ENCODE data around the gene NPPB.

The NPPB gene

GRCh38 chr1:11842154-11843041, 16.3 kb downstream of the NPPB start:
- H3K4me2 ChIP-seq (ENCODE audit: low read length) = peak overlapping the region; percentile 48
- no peaks in the 10 kb centered on the region for H3K79me2 ChIP-seq (ENCODE audit: insufficient read depth, low read length)
- peaks cover 67% of the 10 kb centered on the region for H3K36me3 ChIP-seq (ENCODE audit: insufficient read depth, low read length)
- H4K20me1 ChIP-seq (ENCODE audit: insufficient read depth, low read length) = no peaks in the 10 kb centered on the region
- no peaks in the 10 kb centered on the region for H3K27me3 ChIP-seq (ENCODE audit: insufficient read depth, low read length)
- peaks cover 23% of the 10 kb centered on the region for H3K4me1 ChIP-seq (ENCODE audit: insufficient read depth, low read length, severe bottlenecking)
- peak overlapping the region; percentile 21 for H3K4me3 ChIP-seq (ENCODE audit: low read depth, low read length, poor library complexity, severe bottlenecking)
- no peaks in the 10 kb centered on the region for H3F3A ChIP-seq (ENCODE audit: insufficient read depth, low read length)
- H3K9ac ChIP-seq (ENCODE audit: low read length) = no peak overlapping the region
- no peaks in the 10 kb centered on the region for H3K9me2 ChIP-seq (ENCODE audit: low read depth, low read length)
- peak overlapping the region; percentile 56 for H3K27ac ChIP-seq (ENCODE audit: low read depth, low read length, poor library complexity, severe bottlenecking)
- no peaks in the 10 kb centered on the region for H3K9me3 ChIP-seq (ENCODE audit: low read length)
- H2AFZ ChIP-seq (ENCODE audit: low read length) = no peak overlapping the region
- no peak for TF ChIP-seq EZH2 (IDR thresholded peaks at IDR 0.05; ENCODE audit: borderline replicate concordance, low read length)
- no peak for TF ChIP-seq CTCF (IDR thresholded peaks at IDR 0.05; ENCODE audit: low read length)

GRCh38 chr1:11841245-11842153, 17.2 kb downstream of the NPPB start:
- peaks cover 22% of the 10 kb centered on the region for H3K4me1 ChIP-seq (ENCODE audit: insufficient read depth, low read length, severe bottlenecking)
- no peaks in the 10 kb centered on the region for H3F3A ChIP-seq (ENCODE audit: insufficient read depth, low read length)
- H3K27ac ChIP-seq (ENCODE audit: low read depth, low read length, poor library complexity, severe bottlenecking) = peak overlapping the region; percentile 47
- peak overlapping the region; percentile 21 for H3K4me3 ChIP-seq (ENCODE audit: low read depth, low read length, poor library complexity, severe bottlenecking)
- peak overlapping the region; percentile 48; the same call in 1 of the 2 replicates for H3K4me2 ChIP-seq (ENCODE audit: low read length)
- no peaks in the 10 kb centered on the region for H3K79me2 ChIP-seq (ENCODE audit: insufficient read depth, low read length)
- H2AFZ ChIP-seq (ENCODE audit: low read length) = no peak overlapping the region
- no peaks in the 10 kb centered on the region for H3K27me3 ChIP-seq (ENCODE audit: insufficient read depth, low read length)
- no peak overlapping the region for H3K9ac ChIP-seq (ENCODE audit: low read length)
- H3K36me3 ChIP-seq (ENCODE audit: insufficient read depth, low read length) = peaks cover 69% of the 10 kb centered on the region; the same call in 1 of the 2 replicates
- H4K20me1 ChIP-seq (ENCODE audit: insufficient read depth, low read length) = no peaks in the 10 kb centered on the region
- TF ChIP-seq CTCF (IDR thresholded peaks at IDR 0.05; ENCODE audit: low read length) = no peak
- no peak for TF ChIP-seq EZH2 (IDR thresholded peaks at IDR 0.05; ENCODE audit: borderline replicate concordance, low read length)
- H3K9me2 ChIP-seq (ENCODE audit: low read depth, low read length) = no peaks in the 10 kb centered on the region
- H3K9me3 ChIP-seq (ENCODE audit: low read length) = no peaks in the 10 kb centered on the region

GRCh38 chr1:11839727-11840705, 18.7 kb downstream of the NPPB start:
- no peak overlapping the region for H3K27ac ChIP-seq (ENCODE audit: low read depth, low read length, poor library complexity, severe bottlenecking)
- H3K27me3 ChIP-seq (ENCODE audit: insufficient read depth, low read length) = no peaks in the 10 kb centered on the region
- H3K79me2 ChIP-seq (ENCODE audit: insufficient read depth, low read length) = no peaks in the 10 kb centered on the region
- H3F3A ChIP-seq (ENCODE audit: insufficient read depth, low read length) = no peaks in the 10 kb centered on the region
- no peaks in the 10 kb centered on the region for H4K20me1 ChIP-seq (ENCODE audit: insufficient read depth, low read length)
- no peaks in the 10 kb centered on the region for H3K9me3 ChIP-seq (ENCODE audit: low read length)
- no peak overlapping the region for H3K4me2 ChIP-seq (ENCODE audit: low read length)
- H3K4me3 ChIP-seq (ENCODE audit: low read depth, low read length, poor library complexity, severe bottlenecking) = no peak overlapping the region
- no peak overlapping the region for H2AFZ ChIP-seq (ENCODE audit: low read length)
- peaks cover 22% of the 10 kb centered on the region for H3K4me1 ChIP-seq (ENCODE audit: insufficient read depth, low read length, severe bottlenecking)
- no peak overlapping the region for H3K9ac ChIP-seq (ENCODE audit: low read length)
- TF ChIP-seq EZH2 (IDR thresholded peaks at IDR 0.05; ENCODE audit: borderline replicate concordance, low read length) (no peak), CTCF (IDR thresholded peaks at IDR 0.05; ENCODE audit: low read length) (no peak)
- H3K9me2 ChIP-seq (ENCODE audit: low read depth, low read length) = no peaks in the 10 kb centered on the region
- peaks cover 74% of the 10 kb centered on the region; the same call in 1 of the 2 replicates for H3K36me3 ChIP-seq (ENCODE audit: insufficient read depth, low read length)

Data from OCI-LY1 (cell line).